GM23248 (cell line): ENCODE data around the gene ANKH. TPM values are rescaled to one million over a fixed set of nuclear protein-coding genes. Genes with fewer than 3 reads are reported as not detected.
"Not testable (repeated sequence)": the region's sequence is repeated elsewhere in the genome, so short reads cannot be mapped to it uniquely, and the experiment has no call there.

Experiments used
- DNase-seq: peaks from one replicate; pipeline ENCODE4 v3.0.0-alpha.2; 2015
- H2AFZ ChIP-seq: fragments of 200-600 bp; sonication (generic); 2 replicates; pipeline ENCODE4 v1.6.1; 2016; ENCODE audit warnings: antibody characterized with exemption
- H3F3A ChIP-seq: fragments of 200-600 bp; sonication (generic); 2 replicates; pipeline ENCODE4 v1.6.1; 2016; ENCODE audit warnings: mild to moderate bottlenecking, antibody characterized with exemption, mixed run types; ENCODE audit not compliant: insufficient read depth
- H3K27ac ChIP-seq: fragments of 200-600 bp; sonication (generic); 2 replicates; pipeline ENCODE4 v1.5.1; 2016; ENCODE audit warnings: mild to moderate bottlenecking
- H3K27me3 ChIP-seq: fragments of 200-600 bp; sonication (generic); replicated peaks from 2 replicates; pipeline ENCODE4 v1.6.1; 2016; ENCODE audit warnings: mild to moderate bottlenecking; ENCODE audit not compliant: insufficient read depth
- H3K36me3 ChIP-seq: fragments of 200-600 bp; sonication (generic); 2 replicates; pipeline ENCODE4 v1.6.1; 2016; ENCODE audit warnings: low read depth, mild to moderate bottlenecking
- H3K4me1 ChIP-seq: fragments of 200-600 bp; sonication (generic); 2 replicates; pipeline ENCODE4 v1.6.1; 2016; ENCODE audit warnings: mild to moderate bottlenecking; ENCODE audit not compliant: insufficient read depth
- H3K4me2 ChIP-seq: fragments of 200-600 bp; sonication (generic); one replicate; pipeline ENCODE4 v1.6.1; 2016; ENCODE audit warnings: mild to moderate bottlenecking; ENCODE audit not compliant: unreplicated experiment
- H3K4me3 ChIP-seq: fragments of 200-600 bp; sonication (generic); 2 replicates; pipeline ENCODE4 v1.5.1; 2016; ENCODE audit warnings: mild to moderate bottlenecking
- H3K79me2 ChIP-seq: fragments of 200-600 bp; sonication (generic); 2 replicates; pipeline ENCODE4 v1.6.1; 2016; ENCODE audit warnings: mild to moderate bottlenecking; ENCODE audit not compliant: insufficient read depth
- H3K9ac ChIP-seq: fragments of 200-600 bp; sonication (generic); 2 replicates; pipeline ENCODE4 v1.6.1; 2016; ENCODE audit warnings: mild to moderate bottlenecking
- H3K9me2 ChIP-seq: fragments of 200-600 bp; sonication (generic); 2 replicates; pipeline ENCODE4 v1.6.1; 2016; ENCODE audit warnings: mixed run types, mild to moderate bottlenecking, moderate library complexity; ENCODE audit not compliant: insufficient read depth
- H3K9me3 ChIP-seq: fragments of 200-600 bp; sonication (generic); one replicate; pipeline ENCODE4 v1.6.1; 2017; ENCODE audit warnings: low read depth
- H4K20me1 ChIP-seq: fragments of 200-600 bp; sonication (generic); 2 replicates; pipeline ENCODE4 v1.6.0; 2016; ENCODE audit not compliant: insufficient read depth
- EZH2 ChIP-seq: fragments of 200-600 bp; sonication (generic); IDR thresholded peaks from 2 replicates; pipeline ENCODE4 v1.6.1; 2018; ENCODE audit warnings: antibody characterized with exemption, mild to moderate bottlenecking; ENCODE audit not compliant: insufficient read depth, poor library complexity, severe bottlenecking
- EZH2phosphoT487 ChIP-seq: fragments of 200-600 bp; sonication (generic); IDR thresholded peaks from 2 replicates; pipeline ENCODE4 v1.6.1; 2018; ENCODE audit warnings: antibody characterized with exemption, moderate library complexity, mild to moderate bottlenecking, low read depth; ENCODE audit not compliant: insufficient read depth
- WGBS, 2 experiments: methylation state at CpG; one replicate each; pipeline ENCODE4 v1.1.6; 2015 to 2017; ENCODE audit warnings: low lambda C conversion rate in 2 of 2, low coverage in 1 of 2; ENCODE audit errors: missing lambda C conversion rate in 2 of 2; 5-methylcytosine and 5-hydroxymethylcytosine counted together
- in situ Hi-C: fragments of 300-500 bp; cut with MboI; formaldehyde crosslinking; loops from 2 replicates; pipeline ENCODE4 v1.15.0; 2020
- polyA plus RNA-seq: library from polyadenylated mRNA; unstranded; fragments of >200 nt; fragmentation: Nextera tagmentation; extraction: Ambion mirVana; gene quantifications from 2 replicates; pipeline ENCODE4 v1.2.1, GENCODE V29; 2016
- total RNA-seq: library from RNA; depleted of rRNA; stranded (reverse); fragments of >200 nt; shearing (Covaris generic); gene quantifications from 2 replicates; pipeline ENCODE4 v1.2.3, GENCODE V29; 2014

ANKH gene
- total and polyA plus RNA-seq, 2 experiments from 2014 or later: 45.9 to 47.6 TPM

DNA sequence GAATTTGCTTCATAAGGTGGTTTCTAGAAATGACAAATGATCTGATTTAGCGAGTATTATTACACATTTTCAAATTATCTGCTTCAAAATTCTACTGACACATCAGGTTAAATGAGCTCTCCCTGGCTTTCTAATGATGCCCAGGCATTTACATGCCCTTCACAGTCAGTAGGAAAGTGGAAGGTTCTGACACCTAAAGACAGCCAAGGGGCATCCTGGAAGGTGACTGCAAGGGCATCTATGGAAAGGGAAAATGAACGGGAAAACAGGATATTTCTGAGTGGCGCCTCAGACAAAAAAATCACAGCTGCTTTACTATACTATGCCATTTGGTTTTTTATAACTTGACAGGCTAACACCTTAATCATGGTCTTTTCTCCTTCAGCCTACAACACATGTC is 31.0 kb downstream of the ANKH start:
- in situ Hi-C loops: no loop called here
- no peaks in the 10 kb centered on the region for H3K27me3 ChIP-seq

DNA sequence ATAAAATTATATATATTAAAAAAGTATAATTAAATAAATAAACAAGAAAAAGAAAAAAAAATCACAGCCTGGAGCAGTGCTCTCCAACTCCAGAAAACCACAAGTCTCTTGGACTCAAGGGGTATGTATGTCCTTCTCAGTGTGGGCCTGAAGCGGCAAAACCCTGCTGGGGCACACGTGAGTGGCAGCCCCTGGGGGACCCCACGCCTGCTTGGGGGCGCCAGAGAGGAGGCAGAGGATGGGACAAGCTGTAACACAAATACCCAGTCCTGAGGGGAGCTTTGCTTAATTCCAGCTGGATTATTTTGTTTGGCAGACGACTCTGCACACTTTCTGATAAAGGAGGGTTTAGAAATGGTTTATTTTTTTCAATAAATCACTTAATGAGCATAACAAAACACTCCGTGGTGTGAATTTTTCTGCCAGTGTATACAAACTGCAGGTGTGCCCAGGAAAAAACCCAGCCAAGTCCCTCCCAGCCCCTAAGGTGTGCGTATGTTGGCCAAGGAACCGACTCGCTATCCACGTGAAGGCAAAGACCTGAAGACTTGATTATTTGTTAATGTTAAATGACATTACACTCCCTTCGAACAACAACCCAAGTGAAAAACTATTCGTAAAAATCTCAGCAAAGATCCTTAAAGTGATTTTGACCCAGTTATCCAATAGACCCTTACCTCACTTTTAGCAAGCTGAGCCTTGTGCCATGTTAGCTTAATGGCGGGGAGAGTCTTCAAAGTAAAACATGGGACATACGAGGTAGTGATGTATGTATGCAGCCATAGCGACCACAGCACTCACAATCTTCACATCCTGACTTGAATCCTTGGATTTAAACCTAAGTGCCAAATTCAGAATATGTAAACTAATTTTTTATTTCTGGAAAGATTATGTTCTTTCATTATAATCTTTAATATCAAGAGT is 32.9 kb downstream of the ANKH start:
- H3K4me3 ChIP-seq: no peak overlapping the region
- no peak for DNase-seq
- H3K9me2 ChIP-seq: no peaks in the 10 kb centered on the region
- 94% methylated on average over 15 of the region's 15 CpGs for WGBS, 2 experiments
- no peak overlapping the region for H3K27ac ChIP-seq
- H3K27me3 ChIP-seq: no peaks in the 10 kb centered on the region
- H3K9me3 ChIP-seq: no peaks in the 10 kb centered on the region
- H4K20me1 ChIP-seq: no peaks in the 10 kb centered on the region
- H3K36me3 ChIP-seq: peaks cover 7% of the 10 kb centered on the region; the same call in 1 of the 2 replicates
- peaks cover 8% of the 10 kb centered on the region for H3K4me1 ChIP-seq
- H3F3A ChIP-seq: peaks cover 7% of the 10 kb centered on the region; the same call in 1 of the 2 replicates
- in situ Hi-C loops: no loop called here
- TF ChIP-seq EZH2: no peak
- TF ChIP-seq EZH2phosphoT487: no peak
- no peak overlapping the region for H3K9ac ChIP-seq
- no peak overlapping the region for H2AFZ ChIP-seq
- no peak overlapping the region for H3K4me2 ChIP-seq
- peaks cover 48% of the 10 kb centered on the region for H3K79me2 ChIP-seq

More for the DNA sequence above, 31.0 kb downstream of the ANKH start:
- H3K9me2 ChIP-seq: no peaks in the 10 kb centered on the region
- TF ChIP-seq EZH2phosphoT487 (no peak), EZH2 (no peak)
- no peak overlapping the region for H3K27ac ChIP-seq
- H3K4me1 ChIP-seq: no peaks in the 10 kb centered on the region
- 95% methylated on average over 3 of the region's 3 CpGs for WGBS, 2 experiments
- H2AFZ ChIP-seq: no peak overlapping the region
- H3K4me2 ChIP-seq: no peak overlapping the region
- H4K20me1 ChIP-seq: no peaks in the 10 kb centered on the region
- H3K36me3 ChIP-seq: peaks cover 7% of the 10 kb centered on the region; the same call in 1 of the 2 replicates
- H3K9me3 ChIP-seq: no peaks in the 10 kb centered on the region
- H3K4me3 ChIP-seq: no peak overlapping the region
- H3F3A ChIP-seq: peaks cover 7% of the 10 kb centered on the region; the same call in 1 of the 2 replicates
- peaks cover 38% of the 10 kb centered on the region for H3K79me2 ChIP-seq
- no peak for DNase-seq
- H3K9ac ChIP-seq: no peak overlapping the region

DNA sequence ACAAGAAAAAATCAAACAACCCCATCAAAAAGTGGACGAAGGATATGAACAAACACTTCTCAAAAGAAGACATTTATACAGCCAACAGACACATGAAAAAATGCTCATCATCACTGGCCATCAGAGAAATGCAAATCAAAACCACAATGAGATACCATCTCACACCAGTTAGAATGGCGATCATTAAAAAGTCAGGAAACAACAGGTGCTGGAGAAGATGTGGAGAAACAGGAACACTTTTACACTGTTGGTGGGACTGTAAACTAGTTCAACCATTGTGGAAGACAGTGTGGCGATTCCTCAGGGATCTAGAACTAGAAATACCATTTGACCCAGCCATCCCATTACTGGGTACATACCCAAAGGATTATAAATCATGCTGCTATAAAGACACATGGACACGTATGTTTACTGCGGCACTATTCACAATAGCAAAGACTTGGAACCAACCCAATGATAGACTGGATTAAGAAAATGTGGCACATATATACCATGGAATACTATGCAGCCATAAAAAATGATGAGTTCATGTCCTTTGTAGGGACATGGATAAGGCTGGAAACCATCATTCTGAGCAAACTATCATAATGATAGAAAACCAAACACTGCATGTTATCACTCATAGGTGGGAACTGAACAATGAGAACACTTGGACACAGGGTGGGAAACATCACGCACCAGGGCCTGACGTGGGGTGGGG is 34.0 kb downstream of the ANKH start:
- H3K9me3 ChIP-seq, H3K4me2 ChIP-seq, H3K27me3 ChIP-seq, H3K4me3 ChIP-seq, H2AFZ ChIP-seq, H3K36me3 ChIP-seq, H3K9me2 ChIP-seq, in situ Hi-C loops, H3K27ac ChIP-seq, H3F3A ChIP-seq, H4K20me1 ChIP-seq, H3K9ac ChIP-seq, DNase-seq, H3K4me1 ChIP-seq: not testable (repeated sequence)
- WGBS, 2 experiments: 96 to 98% methylated on average over 5 to 7 of the region's 7 CpGs
- H3K79me2 ChIP-seq: peaks cover 59% of the 10 kb centered on the region

DNA sequence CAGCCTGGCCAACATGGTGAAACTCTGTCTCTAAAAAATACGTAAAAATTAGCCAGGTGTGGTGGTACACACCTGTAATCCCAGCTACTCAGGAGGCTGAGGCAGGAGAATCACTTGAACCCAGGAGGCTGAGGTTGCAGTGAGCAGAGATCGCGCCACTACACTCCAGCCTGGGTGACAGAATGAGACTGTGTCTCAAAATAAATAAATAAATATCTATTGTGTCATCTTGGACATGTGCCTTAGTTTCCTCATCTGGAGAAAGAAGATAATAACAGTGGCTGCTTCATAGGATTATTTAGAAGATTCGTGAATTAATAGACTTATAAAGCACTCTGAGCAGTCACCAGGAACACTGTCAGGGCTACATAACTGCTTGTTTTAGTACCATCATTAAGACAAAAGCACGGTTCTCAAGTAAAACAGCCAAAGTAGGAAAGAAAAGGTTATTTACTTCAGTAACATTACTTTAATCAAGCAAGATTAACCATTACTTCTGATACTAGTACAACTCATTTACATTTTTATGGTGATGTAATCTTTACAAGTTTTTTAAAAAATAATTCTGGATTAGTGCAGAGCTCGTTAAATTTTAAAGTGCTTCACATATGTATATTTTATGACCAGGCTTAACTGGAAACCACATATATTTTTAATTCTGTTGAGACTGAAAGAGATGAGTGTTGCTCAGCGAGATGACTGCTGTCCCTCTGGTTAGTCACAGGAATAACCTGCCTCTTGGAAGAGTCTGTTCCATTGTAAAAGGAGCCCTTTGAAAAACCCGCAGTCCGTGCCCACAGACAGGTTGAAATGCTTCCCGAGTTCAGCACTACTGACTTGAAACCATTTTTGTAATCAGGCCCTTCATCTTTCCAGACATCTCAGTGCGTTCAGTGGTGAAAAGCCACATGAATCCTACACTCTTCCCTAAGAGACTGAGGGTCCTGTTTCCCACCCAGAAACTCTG is 36.7 kb downstream of the ANKH start:
- Histone ChIP-seq H3K4me2 (peak overlapping the region; percentile 28), H3K9me2 (no peaks in the 10 kb centered on the region), H3K4me1 (peaks cover 15% of the 10 kb centered on the region), H3K79me2 (peaks cover 77% of the 10 kb centered on the region), H3K9me3 (no peaks in the 10 kb centered on the region), H3K36me3 (peaks cover 7% of the 10 kb centered on the region; the same call in 1 of the 2 replicates), H3K9ac (no peak overlapping the region), H4K20me1 (no peaks in the 10 kb centered on the region; the same call in 1 of the 2 replicates), H3F3A (no peaks in the 10 kb centered on the region), H2AFZ (no peak overlapping the region), H3K27me3 (no peaks in the 10 kb centered on the region), H3K27ac (no peak overlapping the region), H3K4me3 (no peak overlapping the region)
- TF ChIP-seq EZH2 (no peak), EZH2phosphoT487 (no peak)
- WGBS, 2 experiments: 63 to 69% methylated on average over 11 of the region's 11 CpGs
- peak; percentile 42 for DNase-seq
- in situ Hi-C loops: no loop called here
